OCI-M2 (cell line): ENCODE measurements around the gene CIITA.

Experiments
- DNase-seq: peaks from one replicate; lab custom pipeline; 2025; ENCODE audit not compliant: unreplicated experiment; lab: John Stamatoyannopoulos, UW

CIITA gene

GRCh38 chr16:10978871-10979446 is 102.0 kb downstream of the CIITA start:
- no peak for DNase-seq

GRCh38 chr16:10979717-10980601 is 103.0 kb downstream of the CIITA start:
- no peak for DNase-seq

GRCh38 chr16:10980813-10981212 is 103.8 kb downstream of the CIITA start:
- no peak for DNase-seq

GRCh38 chr16:10981697-10982216 is 104.8 kb downstream of the CIITA start:
- DNase-seq: no peak

GRCh38 chr16:10982465-10983150 is 105.6 kb downstream of the CIITA start:
- no peak for DNase-seq

GRCh38 chr16:10983159-10983558 is 106.2 kb downstream of the CIITA start:
- no peak for DNase-seq

- DNase-seq: no peak
These were observed 107.5 kb downstream of the CIITA start for GRCh38 chr16:10984509-10984908.
